HuH-7 (cell line): ENCODE data around the gene KNDC1.

Experiments
- DNase-seq: peaks from one replicate; pipeline ENCODE4 v3.0.0; 2011; ENCODE audit warnings: low spot score

KNDC1 gene

GRCh38 chr10:133191651-133192050 is 31.6 kb downstream of the KNDC1 start:
- no peak for DNase-seq

- no peak for DNase-seq
These were observed 34.1 kb downstream of the KNDC1 start for GRCh38 chr10:133194151-133194550.

- DNase-seq, result no peak
These were observed 35.1 kb downstream of the KNDC1 start for GRCh38 chr10:133195096-133195495.

- no peak for DNase-seq
These were observed 35.6 kb downstream of the KNDC1 start for GRCh38 chr10:133195611-133196010.

- no peak for DNase-seq
These were observed 36.3 kb downstream of the KNDC1 start for GRCh38 chr10:133196221-133196915.

- no peak for DNase-seq
These were observed 37.1 kb downstream of the KNDC1 start for GRCh38 chr10:133196936-133197758.

- no peak for DNase-seq
These were observed 37.8 kb downstream of the KNDC1 start for GRCh38 chr10:133197786-133198185.

- DNase-seq, result no peak
These were observed 38.2 kb downstream of the KNDC1 start for GRCh38 chr10:133198206-133198605.

GRCh38 chr10:133198621-133199487 is 38.8 kb downstream of the KNDC1 start:
- DNase-seq, result no peak

- DNase-seq, result no peak
These were observed 39.5 kb downstream of the KNDC1 start for GRCh38 chr10:133199488-133199885.

GRCh38 chr10:133199992-133200611 is 40.1 kb downstream of the KNDC1 start:
- no peak for DNase-seq

GRCh38 chr10:133200621-133201031 is 40.6 kb downstream of the KNDC1 start:
- DNase-seq, result no peak

GRCh38 chr10:133201151-133201947 is 41.3 kb downstream of the KNDC1 start:
- no peak for DNase-seq

GRCh38 chr10:133201948-133202725 is 42.1 kb downstream of the KNDC1 start:
- no peak for DNase-seq

- no peak for DNase-seq
These were observed 43.0 kb downstream of the KNDC1 start for GRCh38 chr10:133202778-133203651.

- no peak for DNase-seq
These were observed 43.7 kb downstream of the KNDC1 start for GRCh38 chr10:133203652-133204195.

- DNase-seq, result no peak
These were observed 44.4 kb downstream of the KNDC1 start for GRCh38 chr10:133204226-133205015.

GRCh38 chr10:133205146-133205545 is 45.1 kb downstream of the KNDC1 start:
- DNase-seq, result no peak
